SK-N-SH (cell line): Measurements from ENCODE around the gene HOXA1. TPM values are rescaled to one million over a fixed set of nuclear protein-coding genes. Genes with fewer than 3 reads are reported as not detected.

ENCODE experiments used
- CTCF ChIA-PET: fragments of 300-600, 350-600 bp; formaldehyde crosslinking; extraction: SDS; loops from one replicate; lab custom pipeline; 2021; lab: Yijun Ruan, JAX
- POLR2A ChIA-PET: fragments of 350-600 bp; sonication (Branson Sonifier 250); formaldehyde crosslinking; extraction: SDS; loops from one replicate; lab custom pipeline; 2020; ENCODE audit warnings: antibody characterized with exemption, inconsistent platforms; lab: Yijun Ruan, JAX
- DNase-seq: peaks from one replicate; pipeline ENCODE4 v3.0.0; 2012
- H2AFZ ChIP-seq: fragments of 200-600 bp; sonication (generic); 2 replicates; pipeline ENCODE4 v1.8.1; 2016; ENCODE audit warnings: antibody characterized with exemption, mild to moderate bottlenecking, low read depth
- H3F3A ChIP-seq: fragments of 200-600 bp; sonication (generic); replicated peaks from 2 replicates; pipeline ENCODE3; 2016; ENCODE audit warnings: antibody characterized with exemption, mild to moderate bottlenecking; ENCODE audit not compliant: insufficient read depth
- H3K27ac ChIP-seq, 2 experiments: fragments of 200-500 bp in 1 of 2; fragments of 200-600 bp in 1 of 2; sonication (Bioruptor generic) in 1 of 2; sonication (generic), shearing (Covaris generic) in 1 of 2; 2 replicates each; pipeline versions ENCODE4 v1.5.1 to v1.6.1; 2014 to 2016; ENCODE audit warnings: low read depth in 2 of 2, inconsistent platforms in 1 of 2, low read length in 1 of 2, mild to moderate bottlenecking in 1 of 2, mixed read lengths in 1 of 2
- H3K27me3 ChIP-seq: fragments of 200-600 bp; sonication (generic), shearing (Covaris generic); 2 replicates; pipeline ENCODE4 v1.6.1; 2016; ENCODE audit warnings: mixed run types; ENCODE audit not compliant: insufficient read depth
- H3K36me3 ChIP-seq, 2 experiments: fragments of 200-500 bp in 1 of 2; fragments of 200-600 bp in 1 of 2; sonication (Bioruptor generic) in 1 of 2; sonication (generic) in 1 of 2; replicated peaks in 1 of 2; 2 replicates each; pipeline versions ENCODE3 to v1.5.1; 2014 to 2016; ENCODE audit warnings: low read length in 1 of 2, mild to moderate bottlenecking in 1 of 2; ENCODE audit not compliant: insufficient read depth in 2 of 2, control insufficient read depth in 1 of 2
- H3K4me1 ChIP-seq, 2 experiments: fragments of 200-500 bp in 1 of 2; fragments of 200-600 bp in 1 of 2; sonication (Bioruptor generic) in 1 of 2; sonication (generic), shearing (Covaris generic) in 1 of 2; 2 replicates each; pipeline versions ENCODE4 v1.5.1 to v1.6.1; 2014 to 2016; ENCODE audit warnings: low read depth in 1 of 2, low read length in 1 of 2, mixed run types in 1 of 2; ENCODE audit not compliant: insufficient read depth in 2 of 2, control insufficient read depth in 1 of 2
- H3K4me2 ChIP-seq: fragments of 200-600 bp; sonication (generic), shearing (Covaris generic); 2 replicates; pipeline ENCODE4 v1.6.1; 2017; ENCODE audit warnings: mixed run types
- H3K4me3 ChIP-seq, 2 experiments: fragments of 200-500 bp in 1 of 2; fragments of 200-600 bp in 1 of 2; sonication (Bioruptor generic) in 1 of 2; sonication (generic), shearing (Covaris generic) in 1 of 2; 2 replicates each; pipeline versions ENCODE4 v1.5.1 to v1.8.1; 2014 to 2016; ENCODE audit warnings: low read depth in 2 of 2, inconsistent platforms in 1 of 2, low read length in 1 of 2, mild to moderate bottlenecking in 1 of 2, mixed read lengths in 1 of 2, moderate library complexity in 1 of 2
- H3K79me2 ChIP-seq: fragments of 200-600 bp; sonication (generic); 2 replicates; pipeline ENCODE4 v1.8.1; 2017; ENCODE audit warnings: mild to moderate bottlenecking; ENCODE audit not compliant: insufficient read depth
- H3K9ac ChIP-seq: fragments of 200-600 bp; sonication (generic); 2 replicates; pipeline ENCODE4 v1.6.1; 2017; ENCODE audit warnings: mixed run types
- H3K9me2 ChIP-seq: fragments of 200-600 bp; sonication (generic); 2 replicates; pipeline ENCODE4 v1.6.1; 2017; ENCODE audit warnings: mixed run types
- H3K9me3 ChIP-seq: fragments of 200-600 bp; sonication (generic); 2 replicates; pipeline ENCODE4 v1.6.1; 2017; ENCODE audit warnings: mixed run types, mild to moderate bottlenecking, moderate library complexity
- H4K20me1 ChIP-seq: fragments of 200-600 bp; sonication (generic); 2 replicates; pipeline ENCODE4 v1.6.1; 2017; ENCODE audit warnings: mild to moderate bottlenecking, mixed run types; ENCODE audit not compliant: insufficient read depth
- CHD2 ChIP-seq: fragments of 150-350 bp; IDR thresholded peaks from 2 replicates; pipeline ENCODE4 v1.6.1; 2018; ENCODE audit warnings: low read length; ENCODE audit not compliant: partially characterized antibody
- ELF1 ChIP-seq: IDR thresholded peaks from 2 replicates; pipeline ENCODE4 v1.4.0; 2012
- EZH2phosphoT487 ChIP-seq: fragments of 200-600 bp; sonication (generic); IDR thresholded peaks from 2 replicates; pipeline ENCODE4 v1.6.1; 2017; ENCODE audit warnings: low read depth, mixed run types, mild to moderate bottlenecking, antibody characterized with exemption, moderate library complexity, borderline replicate concordance
- FOSL2 ChIP-seq: IDR thresholded peaks from 2 replicates; pipeline ENCODE4 v1.4.0; 2012; ENCODE audit warnings: low read depth, mild to moderate bottlenecking, moderate library complexity, borderline replicate concordance
- GABPA ChIP-seq: IDR thresholded peaks from 2 replicates; pipeline ENCODE4 v1.4.0; 2012; ENCODE audit warnings: low read depth, mild to moderate bottlenecking
- IRF3 ChIP-seq: fragments of 150-350 bp; IDR thresholded peaks from 2 replicates; pipeline ENCODE4 v1.6.1; 2016; ENCODE audit warnings: mild to moderate bottlenecking, low read depth, low read length
- MXI1 ChIP-seq: IDR thresholded peaks from 2 replicates; pipeline ENCODE4 v1.6.1; 2012; ENCODE audit warnings: mild to moderate bottlenecking, low read depth, low read length, improper control_type of control experiment
- NFIC ChIP-seq: IDR thresholded peaks from 2 replicates; pipeline ENCODE4 v1.4.0; 2012; ENCODE audit warnings: borderline replicate concordance
- NRF1 ChIP-seq: IDR thresholded peaks from 2 replicates; pipeline ENCODE4 v1.6.1; 2012; ENCODE audit warnings: low read depth, mild to moderate bottlenecking, low read length
- POLR2AphosphoS5 ChIP-seq: IDR thresholded peaks from 2 replicates; pipeline ENCODE4 v1.6.1; 2012; ENCODE audit warnings: low read depth, low read length
- RCOR1 ChIP-seq: fragments of 150-350 bp; IDR thresholded peaks from 2 replicates; pipeline ENCODE4 v1.6.1; 2017; ENCODE audit warnings: antibody characterized with exemption, low read length
- RFX5 ChIP-seq: IDR thresholded peaks from 2 replicates; pipeline ENCODE4 v1.6.1; 2012; ENCODE audit warnings: mild to moderate bottlenecking, improper control_type of control experiment, low read length
- RXRA ChIP-seq: IDR thresholded peaks from 2 replicates; pipeline ENCODE4 v1.4.0; 2012; ENCODE audit warnings: low read depth, mild to moderate bottlenecking, borderline replicate concordance
- TCF12 ChIP-seq: IDR thresholded peaks from 2 replicates; pipeline ENCODE4 v1.4.0; 2012
- TEAD4 ChIP-seq: IDR thresholded peaks from 2 replicates; pipeline ENCODE4 v1.4.0; 2012; ENCODE audit warnings: mild to moderate bottlenecking, borderline replicate concordance; ENCODE audit not compliant: insufficient read depth
- YY1 ChIP-seq: IDR thresholded peaks from 2 replicates; pipeline ENCODE4 v1.4.0; 2012; ENCODE audit warnings: low read depth, mild to moderate bottlenecking
- WGBS: methylation state at CpG from one replicate; pipeline ENCODE4 v1.1.6; 2017; ENCODE audit warnings: low lambda C conversion rate; 5-methylcytosine and 5-hydroxymethylcytosine counted together
- polyA plus RNA-seq, 3 experiments: library from polyadenylated mRNA; depleted of rRNA; stranded (reverse); fragments of >200 nt; gene quantifications; 2 replicates each; pipeline ENCODE4 v1.2.3, GENCODE V29; 2012
- TF ChIP-seq, protein P1 (sequence below): IDR thresholded peaks from 2 replicates; pipeline ENCODE4 v1.4.0; 2012; ENCODE audit warnings: low read depth, borderline replicate concordance
- TF ChIP-seq, protein P2 (sequence below): IDR thresholded peaks from 2 replicates; pipeline ENCODE4; 2012
- TF ChIP-seq, protein P3 (sequence below): IDR thresholded peaks from 2 replicates; pipeline ENCODE4 v1.6.1; 2012; ENCODE audit warnings: mild to moderate bottlenecking, low read depth, low read length, moderate library complexity

The HOXA1 gene
- polyA plus RNA-seq, 1 of the 3 experiments (the other 2 are of a cell fraction): not detected

- H3K27ac ChIP-seq: no peak overlapping the region
- H3K9me2 ChIP-seq: no peaks in the 10 kb centered on the region
- peaks cover 35% of the 10 kb centered on the region for H3K27me3 ChIP-seq
- POLR2A ChIA-PET: no interaction called here
- no peak for DNase-seq
- no peaks in the 10 kb centered on the region for H4K20me1 ChIP-seq
- no peaks in the 10 kb centered on the region for H3K9me3 ChIP-seq
- no peak for TF ChIP-seq RXRA
- TF ChIP-seq GABPA: no peak
- TF ChIP-seq, protein P1, sequence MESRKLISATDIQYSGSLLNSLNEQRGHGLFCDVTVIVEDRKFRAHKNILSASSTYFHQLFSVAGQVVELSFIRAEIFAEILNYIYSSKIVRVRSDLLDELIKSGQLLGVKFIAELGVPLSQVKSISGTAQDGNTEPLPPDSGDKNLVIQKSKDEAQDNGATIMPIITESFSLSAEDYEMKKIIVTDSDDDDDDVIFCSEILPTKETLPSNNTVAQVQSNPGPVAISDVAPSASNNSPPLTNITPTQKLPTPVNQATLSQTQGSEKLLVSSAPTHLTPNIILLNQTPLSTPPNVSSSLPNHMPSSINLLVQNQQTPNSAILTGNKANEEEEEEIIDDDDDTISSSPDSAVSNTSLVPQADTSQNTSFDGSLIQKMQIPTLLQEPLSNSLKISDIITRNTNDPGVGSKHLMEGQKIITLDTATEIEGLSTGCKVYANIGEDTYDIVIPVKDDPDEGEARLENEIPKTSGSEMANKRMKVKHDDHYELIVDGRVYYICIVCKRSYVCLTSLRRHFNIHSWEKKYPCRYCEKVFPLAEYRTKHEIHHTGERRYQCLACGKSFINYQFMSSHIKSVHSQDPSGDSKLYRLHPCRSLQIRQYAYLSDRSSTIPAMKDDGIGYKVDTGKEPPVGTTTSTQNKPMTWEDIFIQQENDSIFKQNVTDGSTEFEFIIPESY: no peak
- TF ChIP-seq, protein P2, sequence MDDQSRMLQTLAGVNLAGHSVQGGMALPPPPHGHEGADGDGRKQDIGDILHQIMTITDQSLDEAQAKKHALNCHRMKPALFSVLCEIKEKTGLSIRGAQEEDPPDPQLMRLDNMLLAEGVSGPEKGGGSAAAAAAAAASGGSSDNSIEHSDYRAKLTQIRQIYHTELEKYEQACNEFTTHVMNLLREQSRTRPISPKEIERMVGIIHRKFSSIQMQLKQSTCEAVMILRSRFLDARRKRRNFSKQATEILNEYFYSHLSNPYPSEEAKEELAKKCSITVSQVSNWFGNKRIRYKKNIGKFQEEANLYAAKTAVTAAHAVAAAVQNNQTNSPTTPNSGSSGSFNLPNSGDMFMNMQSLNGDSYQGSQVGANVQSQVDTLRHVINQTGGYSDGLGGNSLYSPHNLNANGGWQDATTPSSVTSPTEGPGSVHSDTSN: peak; percentile 11; the same call in 1 of the 2 replicates
- no peak for TF ChIP-seq IRF3
- no peak for TF ChIP-seq FOSL2
- TF ChIP-seq NRF1: no peak
- TF ChIP-seq EZH2phosphoT487: no peak
- TF ChIP-seq YY1: no peak
- H3K4me1 ChIP-seq: no peaks in the 10 kb centered on the region
- H3K79me2 ChIP-seq: no peaks in the 10 kb centered on the region
- WGBS: 17% methylated on average over 3 of the region's 3 CpGs
- no peak overlapping the region for H2AFZ ChIP-seq
- H3K9ac ChIP-seq: no peak overlapping the region
- H3K36me3 ChIP-seq: no peaks in the 10 kb centered on the region
- no peak overlapping the region for H3K4me3 ChIP-seq
- no peak overlapping the region for H3K4me2 ChIP-seq
- no peaks in the 10 kb centered on the region for H3F3A ChIP-seq
- CTCF ChIA-PET: interaction anchor here (1.2 kb wide), 1 partner anchor 12 kb away, joined by 4 read pairs; no protein-coding TSS in a partner anchor
Observed at GRCh38 chr7:27066148-27066547, 29.7 kb downstream of the HOXA1 start.

GRCh38 chr7:27065709-27066108 is 30.1 kb downstream of the HOXA1 start:
- no peaks in the 10 kb centered on the region for H3K4me1 ChIP-seq
- H3K27ac ChIP-seq: no peak overlapping the region
- no peak overlapping the region for H3K4me2 ChIP-seq
- H3K9ac ChIP-seq: no peak overlapping the region
- H3K36me3 ChIP-seq: no peaks in the 10 kb centered on the region
- WGBS: 2% methylated on average over 2 of the region's 2 CpGs
- H3F3A ChIP-seq: no peaks in the 10 kb centered on the region
- no peaks in the 10 kb centered on the region for H4K20me1 ChIP-seq
- DNase-seq: no peak
- H3K9me2 ChIP-seq: no peaks in the 10 kb centered on the region
- H3K79me2 ChIP-seq: no peaks in the 10 kb centered on the region
- ChIA-PET POLR2A (no interaction called here), CTCF (interaction anchor here (1.2 kb wide), 1 partner anchor 12 kb away, joined by 4 read pairs; no protein-coding TSS in a partner anchor)
- no peak overlapping the region for H2AFZ ChIP-seq
- peaks cover 35% of the 10 kb centered on the region for H3K27me3 ChIP-seq
- H3K4me3 ChIP-seq: no peak overlapping the region
- H3K9me3 ChIP-seq: no peaks in the 10 kb centered on the region
- no peak for TF ChIP-seq CHD2
- TF ChIP-seq NFIC: no peak
- no peak for TF ChIP-seq TEAD4
- TF ChIP-seq MXI1: no peak
- no peak for TF ChIP-seq FOSL2
- TF ChIP-seq, protein P3, sequence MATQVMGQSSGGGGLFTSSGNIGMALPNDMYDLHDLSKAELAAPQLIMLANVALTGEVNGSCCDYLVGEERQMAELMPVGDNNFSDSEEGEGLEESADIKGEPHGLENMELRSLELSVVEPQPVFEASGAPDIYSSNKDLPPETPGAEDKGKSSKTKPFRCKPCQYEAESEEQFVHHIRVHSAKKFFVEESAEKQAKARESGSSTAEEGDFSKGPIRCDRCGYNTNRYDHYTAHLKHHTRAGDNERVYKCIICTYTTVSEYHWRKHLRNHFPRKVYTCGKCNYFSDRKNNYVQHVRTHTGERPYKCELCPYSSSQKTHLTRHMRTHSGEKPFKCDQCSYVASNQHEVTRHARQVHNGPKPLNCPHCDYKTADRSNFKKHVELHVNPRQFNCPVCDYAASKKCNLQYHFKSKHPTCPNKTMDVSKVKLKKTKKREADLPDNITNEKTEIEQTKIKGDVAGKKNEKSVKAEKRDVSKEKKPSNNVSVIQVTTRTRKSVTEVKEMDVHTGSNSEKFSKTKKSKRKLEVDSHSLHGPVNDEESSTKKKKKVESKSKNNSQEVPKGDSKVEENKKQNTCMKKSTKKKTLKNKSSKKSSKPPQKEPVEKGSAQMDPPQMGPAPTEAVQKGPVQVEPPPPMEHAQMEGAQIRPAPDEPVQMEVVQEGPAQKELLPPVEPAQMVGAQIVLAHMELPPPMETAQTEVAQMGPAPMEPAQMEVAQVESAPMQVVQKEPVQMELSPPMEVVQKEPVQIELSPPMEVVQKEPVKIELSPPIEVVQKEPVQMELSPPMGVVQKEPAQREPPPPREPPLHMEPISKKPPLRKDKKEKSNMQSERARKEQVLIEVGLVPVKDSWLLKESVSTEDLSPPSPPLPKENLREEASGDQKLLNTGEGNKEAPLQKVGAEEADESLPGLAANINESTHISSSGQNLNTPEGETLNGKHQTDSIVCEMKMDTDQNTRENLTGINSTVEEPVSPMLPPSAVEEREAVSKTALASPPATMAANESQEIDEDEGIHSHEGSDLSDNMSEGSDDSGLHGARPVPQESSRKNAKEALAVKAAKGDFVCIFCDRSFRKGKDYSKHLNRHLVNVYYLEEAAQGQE: no peak
- TF ChIP-seq, protein P2: no peak
- no peak for TF ChIP-seq POLR2AphosphoS5
- no peak for TF ChIP-seq ELF1
- no peak for TF ChIP-seq RCOR1
- no peak for TF ChIP-seq TCF12
- no peak for TF ChIP-seq RFX5
